ENCODE measurements around the gene TOM1.

GRCh38 chr22:35307372-35307771, 7.7 kb downstream of the TOM1 start:
- TF ChIP-seq YY1 (IDR thresholded peaks at IDR 0.05; ENCODE audit: low read depth): no peak
- TF ChIP-seq TAF1 (IDR thresholded peaks at IDR 0.05; ENCODE audit: low read depth): no peak
- no peak for TF ChIP-seq REST (IDR thresholded peaks at IDR 0.05; ENCODE audit: low read depth)
- TF ChIP-seq FOXM1 (IDR thresholded peaks at IDR 0.05; ENCODE audit: borderline replicate concordance, low read depth): no peak
- TF ChIP-seq CEBPB (IDR thresholded peaks at IDR 0.05): no peak
